ENCODE data around the gene FEN1. TPM values are rescaled to one million over a fixed set of nuclear protein-coding genes. Genes with fewer than 3 reads are reported as not detected.

The FEN1 gene
- total RNA-seq, 1 experiment from 2014 or later: 89.5 TPM

DNA sequence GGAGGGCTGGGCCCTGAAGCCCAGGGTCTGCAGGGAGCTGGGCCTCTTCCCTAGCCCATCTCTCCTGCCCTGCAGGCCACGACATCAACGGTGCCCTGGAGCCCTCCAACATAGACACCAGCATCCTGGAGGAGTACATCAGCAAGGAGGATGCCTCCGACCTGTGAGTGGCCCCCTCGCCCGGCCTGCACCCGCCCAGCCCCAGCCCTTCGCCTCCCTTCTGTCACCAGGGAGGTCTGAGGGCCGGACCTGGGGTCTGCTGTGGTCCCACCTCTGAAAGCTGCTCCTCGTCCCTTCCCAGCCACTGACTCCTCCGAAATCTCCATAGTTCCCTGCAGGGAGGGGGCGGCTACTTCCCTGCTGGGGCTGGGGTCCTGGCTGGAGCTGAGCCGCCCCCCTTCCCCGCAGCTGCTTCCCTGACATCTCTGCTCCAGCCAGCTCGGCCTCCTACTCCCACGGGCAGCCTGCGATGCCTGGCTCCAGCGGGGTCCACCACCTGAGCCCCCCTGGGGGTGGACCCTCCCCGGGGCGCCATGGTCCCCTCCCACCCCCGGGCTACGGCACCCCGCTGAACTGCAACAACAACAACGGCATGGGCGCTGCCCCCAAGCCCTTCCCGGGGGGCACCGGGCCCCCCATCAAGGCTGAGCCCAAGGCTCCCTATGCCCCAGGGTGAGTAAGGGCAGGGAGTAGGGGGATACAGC lies 27.0 kb upstream of the FEN1 start:
- Histone ChIP-seq H3K79me2 (ENCODE audit: insufficient read depth, low read length) (peaks cover 9% of the 10 kb centered on the region; the same call in 1 of the 2 replicates), H3K9me2 (ENCODE audit: insufficient read depth) (no peaks in the 10 kb centered on the region), H3K9me3 (ENCODE audit: control insufficient read depth in 1 of 2, insufficient read depth in 1 of 2, low read depth in 1 of 2, low read length in 2 of 2) (no peaks in the 10 kb centered on the region), H3K36me3 (ENCODE audit: control insufficient read depth in 1 of 2, insufficient read depth in 2 of 2, low read length in 2 of 2) (no peaks in the 10 kb centered on the region), H3K4me3 (replicated peaks in 1 of 2; ENCODE audit: low read depth in 1 of 2, low read length in 2 of 2) (no peak overlapping the region), H3K4me2 (ENCODE audit: low read length) (no peak overlapping the region), H3K27ac (ENCODE audit: low read depth, low read length) (no peak overlapping the region), H4K20me1 (ENCODE audit: insufficient read depth) (no peaks in the 10 kb centered on the region), H2AFZ (ENCODE audit: low read depth, low read length, poor library complexity, severe bottlenecking) (no peak overlapping the region), H3K4me1 (ENCODE audit: control insufficient read depth in 1 of 2, insufficient read depth in 2 of 2, low read length in 2 of 2) (peaks cover 11 to 34% of the 10 kb centered on the region in 2 experiments), H3K27me3 (ENCODE audit: insufficient read depth, low read length) (no peaks in the 10 kb centered on the region), H3K9ac (ENCODE audit: low read length) (no peak overlapping the region)
- DNase-seq (ENCODE audit: low read depth, low spot score): no peak
- ATAC-seq: no peak
- no TSS peak for BruUV-seq (replicated peaks)
- intact Hi-C loops (cut with micrococcal nuclease): no loop called here
- ChIA-PET RAD21 (ENCODE audit: low non-redundant PET in 1 of 2, low total read pairs in 2 of 2, uncharacterized antibody in 2 of 2, unreplicated experiment in 2 of 2) (no interaction called here), POLR2A (no interaction called here), CTCF (interaction anchor here (1.2 kb wide), 1 partner anchor 22 kb away, joined by 3 read pairs; no protein-coding TSS in a partner anchor)
- TF ChIP-seq EZH2 (IDR thresholded peaks at IDR 0.05): no peak
- TF ChIP-seq SP1 (IDR thresholded peaks at IDR 0.05; ENCODE audit: low read depth): no peak
- no peak for TF ChIP-seq YY1 (IDR thresholded peaks at IDR 0.05; ENCODE audit: extremely low read depth, insufficient replicate concordance, low read depth, low read length)
- TF ChIP-seq EZH2phosphoT487 (IDR thresholded peaks at IDR 0.05; ENCODE audit: borderline replicate concordance): no peak
- no peak for TF ChIP-seq CEBPB (IDR thresholded peaks at IDR 0.05; ENCODE audit: low read depth)
- TF ChIP-seq, protein P1, sequence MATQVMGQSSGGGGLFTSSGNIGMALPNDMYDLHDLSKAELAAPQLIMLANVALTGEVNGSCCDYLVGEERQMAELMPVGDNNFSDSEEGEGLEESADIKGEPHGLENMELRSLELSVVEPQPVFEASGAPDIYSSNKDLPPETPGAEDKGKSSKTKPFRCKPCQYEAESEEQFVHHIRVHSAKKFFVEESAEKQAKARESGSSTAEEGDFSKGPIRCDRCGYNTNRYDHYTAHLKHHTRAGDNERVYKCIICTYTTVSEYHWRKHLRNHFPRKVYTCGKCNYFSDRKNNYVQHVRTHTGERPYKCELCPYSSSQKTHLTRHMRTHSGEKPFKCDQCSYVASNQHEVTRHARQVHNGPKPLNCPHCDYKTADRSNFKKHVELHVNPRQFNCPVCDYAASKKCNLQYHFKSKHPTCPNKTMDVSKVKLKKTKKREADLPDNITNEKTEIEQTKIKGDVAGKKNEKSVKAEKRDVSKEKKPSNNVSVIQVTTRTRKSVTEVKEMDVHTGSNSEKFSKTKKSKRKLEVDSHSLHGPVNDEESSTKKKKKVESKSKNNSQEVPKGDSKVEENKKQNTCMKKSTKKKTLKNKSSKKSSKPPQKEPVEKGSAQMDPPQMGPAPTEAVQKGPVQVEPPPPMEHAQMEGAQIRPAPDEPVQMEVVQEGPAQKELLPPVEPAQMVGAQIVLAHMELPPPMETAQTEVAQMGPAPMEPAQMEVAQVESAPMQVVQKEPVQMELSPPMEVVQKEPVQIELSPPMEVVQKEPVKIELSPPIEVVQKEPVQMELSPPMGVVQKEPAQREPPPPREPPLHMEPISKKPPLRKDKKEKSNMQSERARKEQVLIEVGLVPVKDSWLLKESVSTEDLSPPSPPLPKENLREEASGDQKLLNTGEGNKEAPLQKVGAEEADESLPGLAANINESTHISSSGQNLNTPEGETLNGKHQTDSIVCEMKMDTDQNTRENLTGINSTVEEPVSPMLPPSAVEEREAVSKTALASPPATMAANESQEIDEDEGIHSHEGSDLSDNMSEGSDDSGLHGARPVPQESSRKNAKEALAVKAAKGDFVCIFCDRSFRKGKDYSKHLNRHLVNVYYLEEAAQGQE (IDR thresholded peaks at IDR 0.05; ENCODE audit: low read depth): no peak
- TF ChIP-seq RAD21 (IDR thresholded peaks at IDR 0.05; ENCODE audit: low read depth): no peak
- TF ChIP-seq FOSL1 (IDR thresholded peaks at IDR 0.05; ENCODE audit: low read depth): no peak
- TF ChIP-seq SRF (IDR thresholded peaks at IDR 0.05; ENCODE audit: low read depth): no peak
- TF ChIP-seq ELF1 (IDR thresholded peaks at IDR 0.05; ENCODE audit: borderline replicate concordance, low read depth): no peak
- TF ChIP-seq CBX3 (IDR thresholded peaks at IDR 0.05; ENCODE audit: low read depth): no peak
- TF ChIP-seq POLR2AphosphoS5 (IDR thresholded peaks at IDR 0.05; ENCODE audit: low read depth, low read length): no peak
- TF ChIP-seq TCF7L2 (IDR thresholded peaks at IDR 0.05; ENCODE audit: borderline replicate concordance, extremely low read depth, insufficient read depth, insufficient read length): no peak
- TF ChIP-seq, protein P2, sequence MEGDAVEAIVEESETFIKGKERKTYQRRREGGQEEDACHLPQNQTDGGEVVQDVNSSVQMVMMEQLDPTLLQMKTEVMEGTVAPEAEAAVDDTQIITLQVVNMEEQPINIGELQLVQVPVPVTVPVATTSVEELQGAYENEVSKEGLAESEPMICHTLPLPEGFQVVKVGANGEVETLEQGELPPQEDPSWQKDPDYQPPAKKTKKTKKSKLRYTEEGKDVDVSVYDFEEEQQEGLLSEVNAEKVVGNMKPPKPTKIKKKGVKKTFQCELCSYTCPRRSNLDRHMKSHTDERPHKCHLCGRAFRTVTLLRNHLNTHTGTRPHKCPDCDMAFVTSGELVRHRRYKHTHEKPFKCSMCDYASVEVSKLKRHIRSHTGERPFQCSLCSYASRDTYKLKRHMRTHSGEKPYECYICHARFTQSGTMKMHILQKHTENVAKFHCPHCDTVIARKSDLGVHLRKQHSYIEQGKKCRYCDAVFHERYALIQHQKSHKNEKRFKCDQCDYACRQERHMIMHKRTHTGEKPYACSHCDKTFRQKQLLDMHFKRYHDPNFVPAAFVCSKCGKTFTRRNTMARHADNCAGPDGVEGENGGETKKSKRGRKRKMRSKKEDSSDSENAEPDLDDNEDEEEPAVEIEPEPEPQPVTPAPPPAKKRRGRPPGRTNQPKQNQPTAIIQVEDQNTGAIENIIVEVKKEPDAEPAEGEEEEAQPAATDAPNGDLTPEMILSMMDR (IDR thresholded peaks at IDR 0.05 in 2 of 3, conservative IDR thresholded peaks at IDR 0.05 in 1 of 3; ENCODE audit: borderline replicate concordance in 1 of 3, insufficient read depth in 1 of 3, low read depth in 2 of 3, low read length in 2 of 3): no peak
- TF ChIP-seq ZFX (IDR thresholded peaks at IDR 0.05): no peak
- TF ChIP-seq SIN3A (IDR thresholded peaks at IDR 0.05; ENCODE audit: low read depth): no peak

Measured in HCT116 (cell line).